Measurements from ENCODE around the gene GFER.

DNA sequence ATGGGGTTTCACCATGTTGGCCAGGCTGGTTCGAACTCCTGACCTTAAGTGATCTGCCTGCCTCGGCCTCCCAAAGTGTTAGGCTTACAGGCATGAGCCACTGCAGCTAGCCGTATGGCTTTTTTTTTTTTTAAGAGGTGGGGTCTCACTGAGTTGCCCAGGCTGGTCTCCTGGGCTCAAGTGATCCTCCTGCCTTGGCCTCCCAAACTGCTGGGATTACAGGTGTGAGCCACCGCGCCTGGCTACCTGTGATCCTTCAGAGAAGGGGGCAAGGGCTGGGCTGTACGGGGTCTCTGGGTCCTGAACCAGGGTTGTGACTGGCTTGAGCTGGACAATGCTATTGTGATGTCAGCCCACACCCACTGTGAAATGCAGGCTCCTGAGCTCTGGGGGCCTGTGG, 17.5 kb upstream of the GFER start, which contains the start of gene RNF151:
- TF ChIP-seq, protein P1, sequence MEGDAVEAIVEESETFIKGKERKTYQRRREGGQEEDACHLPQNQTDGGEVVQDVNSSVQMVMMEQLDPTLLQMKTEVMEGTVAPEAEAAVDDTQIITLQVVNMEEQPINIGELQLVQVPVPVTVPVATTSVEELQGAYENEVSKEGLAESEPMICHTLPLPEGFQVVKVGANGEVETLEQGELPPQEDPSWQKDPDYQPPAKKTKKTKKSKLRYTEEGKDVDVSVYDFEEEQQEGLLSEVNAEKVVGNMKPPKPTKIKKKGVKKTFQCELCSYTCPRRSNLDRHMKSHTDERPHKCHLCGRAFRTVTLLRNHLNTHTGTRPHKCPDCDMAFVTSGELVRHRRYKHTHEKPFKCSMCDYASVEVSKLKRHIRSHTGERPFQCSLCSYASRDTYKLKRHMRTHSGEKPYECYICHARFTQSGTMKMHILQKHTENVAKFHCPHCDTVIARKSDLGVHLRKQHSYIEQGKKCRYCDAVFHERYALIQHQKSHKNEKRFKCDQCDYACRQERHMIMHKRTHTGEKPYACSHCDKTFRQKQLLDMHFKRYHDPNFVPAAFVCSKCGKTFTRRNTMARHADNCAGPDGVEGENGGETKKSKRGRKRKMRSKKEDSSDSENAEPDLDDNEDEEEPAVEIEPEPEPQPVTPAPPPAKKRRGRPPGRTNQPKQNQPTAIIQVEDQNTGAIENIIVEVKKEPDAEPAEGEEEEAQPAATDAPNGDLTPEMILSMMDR (IDR thresholded peaks at IDR 0.05): no peak
- no peak for TF ChIP-seq POLR2A (IDR thresholded peaks at IDR 0.05)
